WTC11 (cell line): ENCODE data around the gene BNIP2. TPM values are rescaled to one million over a fixed set of nuclear protein-coding genes. Genes with fewer than 3 reads are reported as not detected.

Experiments
- ATAC-seq: fragments of 200-7000 bp; cut with Tn5 transposase; 2 replicates; pipeline ENCODE4 v1.10.0; 2021; ENCODE audit warnings: mild to moderate bottlenecking, moderate library complexity
- CTCF ChIA-PET: fragments of 300-600 bp; sonication (Branson Sonifier 250); formaldehyde crosslinking; loops from one replicate; lab custom pipeline; 2021; ENCODE audit warnings: antibody characterized with exemption; lab: Charles Lee
- POLR2A ChIA-PET: fragments of 350-600 bp; sonication (Branson Sonifier 250); formaldehyde crosslinking; loops from one replicate; lab custom pipeline; 2021; ENCODE audit warnings: antibody characterized with exemption; lab: Charles Lee
- DNase-seq: peaks from one replicate; pipeline ENCODE4 v3.0.0; 2021; ENCODE audit warnings: low spot score
- H3K27ac Mint-ChIP-seq: 2 replicates; pipeline ENCODE4 v1.8.0; 2021; ENCODE audit warnings: mixed read lengths
- H3K27me3 Mint-ChIP-seq: 2 replicates; pipeline ENCODE4 v1.8.0; 2021; ENCODE audit warnings: low read depth, mild to moderate bottlenecking, moderate library complexity, mixed read lengths
- H3K36me3 Mint-ChIP-seq: 2 replicates; pipeline ENCODE4 v1.8.0; 2021; ENCODE audit warnings: mixed read lengths
- H3K4me1 Mint-ChIP-seq: 2 replicates; pipeline ENCODE4 v1.8.0; 2022; ENCODE audit warnings: mixed read lengths
- H3K4me3 Mint-ChIP-seq: 2 replicates; pipeline ENCODE4 v1.8.0; 2021; ENCODE audit warnings: mild to moderate bottlenecking, moderate library complexity, mixed read lengths
- H3K9me3 Mint-ChIP-seq: 2 replicates; pipeline ENCODE4 v1.8.0; 2021; ENCODE audit warnings: mixed read lengths
- ATF2 ChIP-seq: sonication (generic); formaldehyde crosslinking; IDR thresholded peaks from 2 replicates; pipeline ENCODE4 v1.8.1; 2022; ENCODE audit warnings: low read depth, missing genetic modification reagents, borderline replicate concordance
- CREB1 ChIP-seq: sonication (generic); formaldehyde crosslinking; IDR thresholded peaks from 2 replicates; pipeline ENCODE4 v1.8.0; 2023; ENCODE audit warnings: mild to moderate bottlenecking, missing genetic modification reagents
- E2F4 ChIP-seq: sonication (generic); formaldehyde crosslinking; IDR thresholded peaks from 2 replicates; pipeline ENCODE4 v1.8.1; 2022; ENCODE audit warnings: low read depth, mild to moderate bottlenecking, moderate library complexity, missing genetic modification reagents, borderline replicate concordance
- EMX1 ChIP-seq: fragments of 250-450 bp; sonication (Bioruptor Pico); IDR thresholded peaks from 2 replicates; pipeline ENCODE4 v1.8.0; 2021; ENCODE audit warnings: mild to moderate bottlenecking
- ETV6 ChIP-seq: sonication (generic); formaldehyde crosslinking; IDR thresholded peaks from 2 replicates; pipeline ENCODE4 v1.8.1; 2022; ENCODE audit warnings: mild to moderate bottlenecking, missing genetic modification reagents
- FOXK1 ChIP-seq: sonication (generic); formaldehyde crosslinking; IDR thresholded peaks from 2 replicates; pipeline ENCODE4 v1.8.0; 2022; ENCODE audit warnings: mild to moderate bottlenecking, moderate library complexity, missing genetic modification reagents
- HMGA2 ChIP-seq: fragments of 250-450 bp; sonication (Bioruptor Pico); IDR thresholded peaks from 2 replicates; pipeline ENCODE4 v1.4.0; 2021; ENCODE audit warnings: mild to moderate bottlenecking, moderate library complexity
- IRF1 ChIP-seq: sonication (generic); formaldehyde crosslinking; IDR thresholded peaks from 2 replicates; pipeline ENCODE4 v1.8.0; 2023; ENCODE audit warnings: missing genetic modification reagents
- NR3C1 ChIP-seq: sonication (generic); formaldehyde crosslinking; conservative IDR thresholded peaks from 2 replicates; pipeline ENCODE4 v1.8.1; 2023; ENCODE audit warnings: low read depth, mild to moderate bottlenecking, missing genetic modification reagents
- OVOL2 ChIP-seq: fragments of 250-450 bp; sonication (Bioruptor Pico); IDR thresholded peaks from 2 replicates; pipeline ENCODE4 v1.9.0; 2021; ENCODE audit warnings: mild to moderate bottlenecking, borderline replicate concordance
- SMAD4 ChIP-seq: sonication (generic); formaldehyde crosslinking; IDR thresholded peaks from 2 replicates; pipeline ENCODE4 v1.8.0; 2022; ENCODE audit warnings: mild to moderate bottlenecking, missing genetic modification reagents
- SP1 ChIP-seq: sonication (generic); formaldehyde crosslinking; conservative IDR thresholded peaks from 2 replicates; pipeline ENCODE4 v1.8.1; 2022; ENCODE audit warnings: missing genetic modification reagents
- ZBTB21 ChIP-seq: sonication (generic); formaldehyde crosslinking; IDR thresholded peaks from 2 replicates; pipeline ENCODE4 v1.8.1; 2023; ENCODE audit warnings: mild to moderate bottlenecking, missing genetic modification reagents, borderline replicate concordance
- ZNF138 ChIP-seq: sonication (generic); formaldehyde crosslinking; conservative IDR thresholded peaks from 2 replicates; pipeline ENCODE4 v1.8.1; 2022; ENCODE audit warnings: mild to moderate bottlenecking, moderate library complexity, missing genetic modification reagents
- ZNF219 ChIP-seq: sonication (generic); formaldehyde crosslinking; IDR thresholded peaks from 2 replicates; pipeline ENCODE4 v1.8.0; 2023; ENCODE audit warnings: missing genetic modification reagents, mild to moderate bottlenecking, borderline replicate concordance
- ZNF512 ChIP-seq: sonication (generic); formaldehyde crosslinking; IDR thresholded peaks from 2 replicates; pipeline ENCODE4 v1.8.1; 2022; ENCODE audit warnings: missing genetic modification reagents, borderline replicate concordance
- total RNA-seq: library from RNA; stranded (reverse); gene quantifications from 3 replicates; pipeline ENCODE4 v1.2.3, GENCODE V29; 2021
- TF ChIP-seq, protein P1 (sequence below): sonication (generic); formaldehyde crosslinking; IDR thresholded peaks from 2 replicates; pipeline ENCODE4 v1.8.1; 2023; ENCODE audit warnings: mild to moderate bottlenecking, missing genetic modification reagents, borderline replicate concordance
- TF ChIP-seq, protein P2 (sequence below): sonication (generic); formaldehyde crosslinking; conservative IDR thresholded peaks from 2 replicates; pipeline ENCODE4 v1.8.1; 2022; ENCODE audit warnings: mild to moderate bottlenecking, missing genetic modification reagents
- TF ChIP-seq, protein P3 (sequence below): fragments of 250-450 bp; sonication (Bioruptor Pico); IDR thresholded peaks from 2 replicates; pipeline ENCODE4 v1.9.0; 2021; ENCODE audit warnings: mild to moderate bottlenecking
- TF ChIP-seq, protein P4 (sequence below): sonication (generic); formaldehyde crosslinking; IDR thresholded peaks from 2 replicates; pipeline ENCODE4 v1.8.0; 2022; ENCODE audit warnings: missing genetic modification reagents

Gene BNIP2
- total RNA-seq, 1 experiment from 2014 or later = 40.3 TPM

DNA sequence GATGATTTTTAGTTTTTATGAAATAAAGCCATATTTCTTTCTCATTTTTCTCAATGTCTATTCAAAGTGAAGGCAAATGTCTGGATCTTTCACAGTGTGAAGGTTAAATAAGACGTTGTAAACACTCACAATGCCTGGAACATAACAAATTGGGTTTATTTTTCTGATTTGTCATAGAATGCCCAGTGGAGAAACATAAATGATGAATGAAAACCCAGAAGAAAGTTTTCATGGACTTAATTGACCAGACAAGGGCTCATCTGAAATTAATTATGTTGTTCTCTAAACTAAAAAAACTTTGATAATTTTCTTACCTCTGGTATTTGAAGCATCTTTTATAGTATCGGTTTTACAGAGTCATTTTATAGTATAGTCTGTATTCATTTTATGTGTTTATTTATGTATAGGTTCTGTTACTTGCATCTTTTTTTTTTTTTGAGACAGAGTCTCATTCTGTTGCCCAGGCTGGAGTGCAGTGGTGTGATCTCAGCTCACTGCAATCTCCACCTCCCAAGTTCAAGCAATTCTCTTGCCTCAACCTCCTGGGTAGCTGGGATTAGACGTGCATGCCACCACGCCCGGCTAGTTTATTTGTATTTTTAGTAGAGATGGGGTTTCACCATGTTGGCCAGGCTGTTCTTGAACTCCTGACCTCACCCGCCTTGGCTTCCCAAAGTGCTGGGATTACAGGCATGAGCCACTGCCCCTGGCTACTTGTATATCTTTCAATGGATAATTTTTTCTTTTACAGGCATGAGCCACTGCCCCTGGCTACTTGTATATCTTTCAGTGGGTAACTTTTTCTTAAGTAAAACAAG lies 15.1 kb upstream of the BNIP2 start (continued):
- TF ChIP-seq ZNF512 (CRISPR knock-in tag) (no peak), EMX1 (CRISPR knock-in tag) (no peak), OVOL2 (CRISPR knock-in tag) (no peak), SP1 (no peak), E2F4 (CRISPR knock-in tag) (no peak), SMAD4 (CRISPR knock-in tag) (no peak), HMGA2 (CRISPR knock-in tag) (no peak), ZNF138 (CRISPR knock-in tag) (no peak), ZBTB21 (CRISPR knock-in tag) (no peak)
- TF ChIP-seq, protein P1, sequence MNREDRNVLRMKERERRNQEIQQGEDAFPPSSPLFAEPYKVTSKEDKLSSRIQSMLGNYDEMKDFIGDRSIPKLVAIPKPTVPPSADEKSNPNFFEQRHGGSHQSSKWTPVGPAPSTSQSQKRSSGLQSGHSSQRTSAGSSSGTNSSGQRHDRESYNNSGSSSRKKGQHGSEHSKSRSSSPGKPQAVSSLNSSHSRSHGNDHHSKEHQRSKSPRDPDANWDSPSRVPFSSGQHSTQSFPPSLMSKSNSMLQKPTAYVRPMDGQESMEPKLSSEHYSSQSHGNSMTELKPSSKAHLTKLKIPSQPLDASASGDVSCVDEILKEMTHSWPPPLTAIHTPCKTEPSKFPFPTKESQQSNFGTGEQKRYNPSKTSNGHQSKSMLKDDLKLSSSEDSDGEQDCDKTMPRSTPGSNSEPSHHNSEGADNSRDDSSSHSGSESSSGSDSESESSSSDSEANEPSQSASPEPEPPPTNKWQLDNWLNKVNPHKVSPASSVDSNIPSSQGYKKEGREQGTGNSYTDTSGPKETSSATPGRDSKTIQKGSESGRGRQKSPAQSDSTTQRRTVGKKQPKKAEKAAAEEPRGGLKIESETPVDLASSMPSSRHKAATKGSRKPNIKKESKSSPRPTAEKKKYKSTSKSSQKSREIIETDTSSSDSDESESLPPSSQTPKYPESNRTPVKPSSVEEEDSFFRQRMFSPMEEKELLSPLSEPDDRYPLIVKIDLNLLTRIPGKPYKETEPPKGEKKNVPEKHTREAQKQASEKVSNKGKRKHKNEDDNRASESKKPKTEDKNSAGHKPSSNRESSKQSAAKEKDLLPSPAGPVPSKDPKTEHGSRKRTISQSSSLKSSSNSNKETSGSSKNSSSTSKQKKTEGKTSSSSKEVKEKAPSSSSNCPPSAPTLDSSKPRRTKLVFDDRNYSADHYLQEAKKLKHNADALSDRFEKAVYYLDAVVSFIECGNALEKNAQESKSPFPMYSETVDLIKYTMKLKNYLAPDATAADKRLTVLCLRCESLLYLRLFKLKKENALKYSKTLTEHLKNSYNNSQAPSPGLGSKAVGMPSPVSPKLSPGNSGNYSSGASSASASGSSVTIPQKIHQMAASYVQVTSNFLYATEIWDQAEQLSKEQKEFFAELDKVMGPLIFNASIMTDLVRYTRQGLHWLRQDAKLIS (CRISPR knock-in tag) = no peak
- TF ChIP-seq, protein P2, sequence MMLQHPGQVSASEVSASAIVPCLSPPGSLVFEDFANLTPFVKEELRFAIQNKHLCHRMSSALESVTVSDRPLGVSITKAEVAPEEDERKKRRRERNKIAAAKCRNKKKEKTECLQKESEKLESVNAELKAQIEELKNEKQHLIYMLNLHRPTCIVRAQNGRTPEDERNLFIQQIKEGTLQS (CRISPR knock-in tag) = no peak
- TF ChIP-seq, all 79 proteins: peak for 0

DNA sequence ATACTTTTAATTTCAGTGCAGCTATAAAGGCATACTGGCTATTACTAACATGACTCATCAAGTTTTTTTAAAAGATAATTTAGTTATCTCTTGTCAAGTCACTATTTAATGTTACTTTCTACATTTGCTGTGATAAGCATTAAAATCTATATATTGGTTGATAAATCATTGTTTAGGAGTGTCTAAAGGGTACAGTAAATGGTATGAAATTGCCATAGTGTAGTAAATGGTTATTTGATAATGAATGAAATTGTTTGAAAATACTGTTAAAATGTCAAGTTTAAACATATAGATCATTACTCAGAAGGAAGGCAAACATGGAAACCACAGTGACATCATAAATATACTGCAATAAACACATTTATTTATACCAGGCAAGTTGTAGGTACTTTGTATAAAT lies 13.2 kb upstream of the BNIP2 start:
- no peak overlapping the region for H3K27ac Mint-ChIP-seq
- peaks cover 3% of the 10 kb centered on the region for H3K9me3 Mint-ChIP-seq
- POLR2A ChIA-PET = no interaction called here
- TF ChIP-seq FOXK1 (CRISPR knock-in tag) (no peak), CREB1 (no peak), IRF1 (no peak), ETV6 (CRISPR knock-in tag) (no peak), ZNF219 (CRISPR knock-in tag) (no peak), NR3C1 (no peak), ATF2 (CRISPR knock-in tag) (no peak), ZNF138 (CRISPR knock-in tag) (no peak)
- TF ChIP-seq, protein P3, sequence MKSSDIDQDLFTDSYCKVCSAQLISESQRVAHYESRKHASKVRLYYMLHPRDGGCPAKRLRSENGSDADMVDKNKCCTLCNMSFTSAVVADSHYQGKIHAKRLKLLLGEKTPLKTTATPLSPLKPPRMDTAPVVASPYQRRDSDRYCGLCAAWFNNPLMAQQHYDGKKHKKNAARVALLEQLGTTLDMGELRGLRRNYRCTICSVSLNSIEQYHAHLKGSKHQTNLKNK = no peak
- TF ChIP-seq, protein P4, sequence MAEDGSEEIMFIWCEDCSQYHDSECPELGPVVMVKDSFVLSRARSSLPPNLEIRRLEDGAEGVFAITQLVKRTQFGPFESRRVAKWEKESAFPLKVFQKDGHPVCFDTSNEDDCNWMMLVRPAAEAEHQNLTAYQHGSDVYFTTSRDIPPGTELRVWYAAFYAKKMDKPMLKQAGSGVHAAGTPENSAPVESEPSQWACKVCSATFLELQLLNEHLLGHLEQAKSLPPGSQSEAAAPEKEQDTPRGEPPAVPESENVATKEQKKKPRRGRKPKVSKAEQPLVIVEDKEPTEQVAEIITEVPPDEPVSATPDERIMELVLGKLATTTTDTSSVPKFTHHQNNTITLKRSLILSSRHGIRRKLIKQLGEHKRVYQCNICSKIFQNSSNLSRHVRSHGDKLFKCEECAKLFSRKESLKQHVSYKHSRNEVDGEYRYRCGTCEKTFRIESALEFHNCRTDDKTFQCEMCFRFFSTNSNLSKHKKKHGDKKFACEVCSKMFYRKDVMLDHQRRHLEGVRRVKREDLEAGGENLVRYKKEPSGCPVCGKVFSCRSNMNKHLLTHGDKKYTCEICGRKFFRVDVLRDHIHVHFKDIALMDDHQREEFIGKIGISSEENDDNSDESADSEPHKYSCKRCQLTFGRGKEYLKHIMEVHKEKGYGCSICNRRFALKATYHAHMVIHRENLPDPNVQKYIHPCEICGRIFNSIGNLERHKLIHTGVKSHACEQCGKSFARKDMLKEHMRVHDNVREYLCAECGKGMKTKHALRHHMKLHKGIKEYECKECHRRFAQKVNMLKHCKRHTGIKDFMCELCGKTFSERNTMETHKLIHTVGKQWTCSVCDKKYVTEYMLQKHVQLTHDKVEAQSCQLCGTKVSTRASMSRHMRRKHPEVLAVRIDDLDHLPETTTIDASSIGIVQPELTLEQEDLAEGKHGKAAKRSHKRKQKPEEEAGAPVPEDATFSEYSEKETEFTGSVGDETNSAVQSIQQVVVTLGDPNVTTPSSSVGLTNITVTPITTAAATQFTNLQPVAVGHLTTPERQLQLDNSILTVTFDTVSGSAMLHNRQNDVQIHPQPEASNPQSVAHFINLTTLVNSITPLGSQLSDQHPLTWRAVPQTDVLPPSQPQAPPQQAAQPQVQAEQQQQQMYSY = no peak
- H3K27me3 Mint-ChIP-seq = peaks cover 3% of the 10 kb centered on the region; the same call in 1 of the 2 replicates
- no peaks in the 10 kb centered on the region for H3K36me3 Mint-ChIP-seq
- ATAC-seq (no peak), DNase-seq (no peak)
- no peaks in the 10 kb centered on the region; the same call in 1 of the 2 replicates for H3K4me1 Mint-ChIP-seq
- H3K4me3 Mint-ChIP-seq = no peak overlapping the region
- CTCF ChIA-PET = no interaction called here
